ENCODE data around the gene PCNT. TPM values are rescaled to one million over a fixed set of nuclear protein-coding genes. Genes with fewer than 3 reads are reported as not detected.

Gene PCNT
- total and polyA plus RNA-seq, 9 of the 15 experiments (the other 6 are each of a cell fraction or from before 2014, with no cell fraction given): 9.1 to 53.5 (median 31.3) TPM

DNA sequence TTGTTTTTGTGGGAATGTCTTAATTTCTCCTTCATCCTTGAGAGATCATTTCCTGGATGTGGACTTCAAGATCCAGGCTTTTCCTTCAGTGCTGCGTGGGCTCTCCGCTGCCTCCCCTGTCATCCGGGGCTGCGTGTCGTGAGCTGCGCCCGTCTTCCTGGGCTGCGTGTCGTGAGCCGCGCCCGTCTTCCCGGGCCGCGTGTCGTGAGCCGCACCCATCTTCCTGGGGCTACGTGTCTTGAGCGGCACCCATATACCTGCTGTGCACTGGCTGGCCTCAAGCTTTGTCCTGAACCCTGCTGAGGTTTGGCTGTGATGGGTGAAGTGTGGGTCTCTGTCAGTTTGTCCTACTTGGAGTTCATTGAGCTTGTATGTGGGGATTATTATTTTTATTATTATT lies 55.1 kb downstream of the PCNT start (continued):
- TF ChIP-seq, protein P1, sequence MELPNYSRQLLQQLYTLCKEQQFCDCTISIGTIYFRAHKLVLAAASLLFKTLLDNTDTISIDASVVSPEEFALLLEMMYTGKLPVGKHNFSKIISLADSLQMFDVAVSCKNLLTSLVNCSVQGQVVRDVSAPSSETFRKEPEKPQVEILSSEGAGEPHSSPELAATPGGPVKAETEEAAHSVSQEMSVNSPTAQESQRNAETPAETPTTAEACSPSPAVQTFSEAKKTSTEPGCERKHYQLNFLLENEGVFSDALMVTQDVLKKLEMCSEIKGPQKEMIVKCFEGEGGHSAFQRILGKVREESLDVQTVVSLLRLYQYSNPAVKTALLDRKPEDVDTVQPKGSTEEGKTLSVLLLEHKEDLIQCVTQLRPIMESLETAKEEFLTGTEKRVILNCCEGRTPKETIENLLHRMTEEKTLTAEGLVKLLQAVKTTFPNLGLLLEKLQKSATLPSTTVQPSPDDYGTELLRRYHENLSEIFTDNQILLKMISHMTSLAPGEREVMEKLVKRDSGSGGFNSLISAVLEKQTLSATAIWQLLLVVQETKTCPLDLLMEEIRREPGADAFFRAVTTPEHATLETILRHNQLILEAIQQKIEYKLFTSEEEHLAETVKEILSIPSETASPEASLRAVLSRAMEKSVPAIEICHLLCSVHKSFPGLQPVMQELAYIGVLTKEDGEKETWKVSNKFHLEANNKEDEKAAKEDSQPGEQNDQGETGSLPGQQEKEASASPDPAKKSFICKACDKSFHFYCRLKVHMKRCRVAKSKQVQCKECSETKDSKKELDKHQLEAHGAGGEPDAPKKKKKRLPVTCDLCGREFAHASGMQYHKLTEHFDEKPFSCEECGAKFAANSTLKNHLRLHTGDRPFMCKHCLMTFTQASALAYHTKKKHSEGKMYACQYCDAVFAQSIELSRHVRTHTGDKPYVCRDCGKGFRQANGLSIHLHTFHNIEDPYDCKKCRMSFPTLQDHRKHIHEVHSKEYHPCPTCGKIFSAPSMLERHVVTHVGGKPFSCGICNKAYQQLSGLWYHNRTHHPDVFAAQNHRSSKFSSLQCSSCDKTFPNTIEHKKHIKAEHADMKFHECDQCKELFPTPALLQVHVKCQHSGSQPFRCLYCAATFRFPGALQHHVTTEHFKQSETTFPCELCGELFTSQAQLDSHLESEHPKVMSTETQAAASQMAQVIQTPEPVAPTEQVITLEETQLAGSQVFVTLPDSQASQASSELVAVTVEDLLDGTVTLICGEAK (IDR thresholded peaks at IDR 0.05): no peak
- TF ChIP-seq, protein P1 (CRISPR knock-in tag; IDR thresholded peaks at IDR 0.05): no peak
- TF ChIP-seq, protein P2, sequence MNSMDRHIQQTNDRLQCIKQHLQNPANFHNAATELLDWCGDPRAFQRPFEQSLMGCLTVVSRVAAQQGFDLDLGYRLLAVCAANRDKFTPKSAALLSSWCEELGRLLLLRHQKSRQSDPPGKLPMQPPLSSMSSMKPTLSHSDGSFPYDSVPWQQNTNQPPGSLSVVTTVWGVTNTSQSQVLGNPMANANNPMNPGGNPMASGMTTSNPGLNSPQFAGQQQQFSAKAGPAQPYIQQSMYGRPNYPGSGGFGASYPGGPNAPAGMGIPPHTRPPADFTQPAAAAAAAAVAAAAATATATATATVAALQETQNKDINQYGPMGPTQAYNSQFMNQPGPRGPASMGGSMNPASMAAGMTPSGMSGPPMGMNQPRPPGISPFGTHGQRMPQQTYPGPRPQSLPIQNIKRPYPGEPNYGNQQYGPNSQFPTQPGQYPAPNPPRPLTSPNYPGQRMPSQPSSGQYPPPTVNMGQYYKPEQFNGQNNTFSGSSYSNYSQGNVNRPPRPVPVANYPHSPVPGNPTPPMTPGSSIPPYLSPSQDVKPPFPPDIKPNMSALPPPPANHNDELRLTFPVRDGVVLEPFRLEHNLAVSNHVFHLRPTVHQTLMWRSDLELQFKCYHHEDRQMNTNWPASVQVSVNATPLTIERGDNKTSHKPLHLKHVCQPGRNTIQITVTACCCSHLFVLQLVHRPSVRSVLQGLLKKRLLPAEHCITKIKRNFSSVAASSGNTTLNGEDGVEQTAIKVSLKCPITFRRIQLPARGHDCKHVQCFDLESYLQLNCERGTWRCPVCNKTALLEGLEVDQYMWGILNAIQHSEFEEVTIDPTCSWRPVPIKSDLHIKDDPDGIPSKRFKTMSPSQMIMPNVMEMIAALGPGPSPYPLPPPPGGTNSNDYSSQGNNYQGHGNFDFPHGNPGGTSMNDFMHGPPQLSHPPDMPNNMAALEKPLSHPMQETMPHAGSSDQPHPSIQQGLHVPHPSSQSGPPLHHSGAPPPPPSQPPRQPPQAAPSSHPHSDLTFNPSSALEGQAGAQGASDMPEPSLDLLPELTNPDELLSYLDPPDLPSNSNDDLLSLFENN (IDR thresholded peaks at IDR 0.05; ENCODE audit: low read depth in 2 of 2, low read length in 2 of 2): no peak
- TF ChIP-seq, protein P3, sequence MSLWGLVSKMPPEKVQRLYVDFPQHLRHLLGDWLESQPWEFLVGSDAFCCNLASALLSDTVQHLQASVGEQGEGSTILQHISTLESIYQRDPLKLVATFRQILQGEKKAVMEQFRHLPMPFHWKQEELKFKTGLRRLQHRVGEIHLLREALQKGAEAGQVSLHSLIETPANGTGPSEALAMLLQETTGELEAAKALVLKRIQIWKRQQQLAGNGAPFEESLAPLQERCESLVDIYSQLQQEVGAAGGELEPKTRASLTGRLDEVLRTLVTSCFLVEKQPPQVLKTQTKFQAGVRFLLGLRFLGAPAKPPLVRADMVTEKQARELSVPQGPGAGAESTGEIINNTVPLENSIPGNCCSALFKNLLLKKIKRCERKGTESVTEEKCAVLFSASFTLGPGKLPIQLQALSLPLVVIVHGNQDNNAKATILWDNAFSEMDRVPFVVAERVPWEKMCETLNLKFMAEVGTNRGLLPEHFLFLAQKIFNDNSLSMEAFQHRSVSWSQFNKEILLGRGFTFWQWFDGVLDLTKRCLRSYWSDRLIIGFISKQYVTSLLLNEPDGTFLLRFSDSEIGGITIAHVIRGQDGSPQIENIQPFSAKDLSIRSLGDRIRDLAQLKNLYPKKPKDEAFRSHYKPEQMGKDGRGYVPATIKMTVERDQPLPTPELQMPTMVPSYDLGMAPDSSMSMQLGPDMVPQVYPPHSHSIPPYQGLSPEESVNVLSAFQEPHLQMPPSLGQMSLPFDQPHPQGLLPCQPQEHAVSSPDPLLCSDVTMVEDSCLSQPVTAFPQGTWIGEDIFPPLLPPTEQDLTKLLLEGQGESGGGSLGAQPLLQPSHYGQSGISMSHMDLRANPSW (CRISPR knock-in tag; IDR thresholded peaks at IDR 0.05): no peak
- TF ChIP-seq CREBBP (IDR thresholded peaks at IDR 0.05; ENCODE audit: low read depth, low read length) (no peak), SIRT6 (IDR thresholded peaks at IDR 0.05; ENCODE audit: low read depth, low read length) (no peak), KDM5B (IDR thresholded peaks at IDR 0.05; ENCODE audit: insufficient replicate concordance, low read depth, low read length) (no peak), GATAD2A (IDR thresholded peaks at IDR 0.05) (no peak), MXI1 (IDR thresholded peaks at IDR 0.05; ENCODE audit: low read depth, low read length) (no peak), PTBP1 (IDR thresholded peaks at IDR 0.05; ENCODE audit: low read depth, low read length) (no peak), CBFB (CRISPR knock-in tag; IDR thresholded peaks at IDR 0.05) (no peak), ZNF354B (CRISPR knock-in tag; IDR thresholded peaks at IDR 0.05) (no peak), ZFPM2 (CRISPR knock-in tag; IDR thresholded peaks at IDR 0.05) (no peak), SLC30A9 (CRISPR knock-in tag; IDR thresholded peaks at IDR 0.05) (no peak), POLR2A (conservative IDR thresholded peaks at IDR 0.05) (no peak)
